NCI-H2171 (cell line): ENCODE results near the gene CACHD1.
A peak's percentile ranks its signal among the peaks of the same experiment; 100 is the strongest.
"Not testable (repeated sequence)": the region's sequence is repeated elsewhere in the genome, so short reads cannot be mapped to it uniquely, and the experiment has no call there.

Source experiments
- DNase-seq: peaks from one replicate; lab custom pipeline; 2025; lab: John Stamatoyannopoulos, UW

The CACHD1 gene

GRCh38 chr1:64497088-64497883 lies 27.4 kb downstream of the CACHD1 start:
- no peak for DNase-seq

- DNase-seq, result no peak
Measured at GRCh38 chr1:64498325-64498724, 28.4 kb downstream of the CACHD1 start.

- no peak for DNase-seq
Measured at GRCh38 chr1:64499011-64499410, 29.1 kb downstream of the CACHD1 start.

- DNase-seq, result no peak
Measured at GRCh38 chr1:64499966-64500365, 30.0 kb downstream of the CACHD1 start.

GRCh38 chr1:64502083-64502482 lies 32.2 kb downstream of the CACHD1 start:
- DNase-seq, result no peak

- no peak for DNase-seq
Measured at GRCh38 chr1:64502931-64503330, 33.0 kb downstream of the CACHD1 start.

GRCh38 chr1:64505232-64505943 lies 35.5 kb downstream of the CACHD1 start:
- peak; percentile 70 for DNase-seq

- peak; percentile 65 for DNase-seq
Measured at GRCh38 chr1:64505944-64506655, 36.2 kb downstream of the CACHD1 start.

- DNase-seq, result no peak
Measured at GRCh38 chr1:64508629-64509028, 38.7 kb downstream of the CACHD1 start.

GRCh38 chr1:64511044-64511443 lies 41.1 kb downstream of the CACHD1 start:
- no peak for DNase-seq

GRCh38 chr1:64512206-64512605 lies 42.3 kb downstream of the CACHD1 start:
- DNase-seq, result not testable (repeated sequence)

GRCh38 chr1:64513545-64513944 lies 43.6 kb downstream of the CACHD1 start:
- no peak for DNase-seq

GRCh38 chr1:64514197-64514765 lies 44.4 kb downstream of the CACHD1 start:
- DNase-seq, result peak; percentile 48

- peak; percentile 84 for DNase-seq
Measured at GRCh38 chr1:64515427-64515826, 45.5 kb downstream of the CACHD1 start.

- no peak for DNase-seq
Measured at GRCh38 chr1:64516301-64516700, 46.4 kb downstream of the CACHD1 start.

GRCh38 chr1:64516803-64517568 lies 47.1 kb downstream of the CACHD1 start:
- no peak for DNase-seq

- no peak for DNase-seq
Measured at GRCh38 chr1:64517640-64518039, 47.7 kb downstream of the CACHD1 start.

GRCh38 chr1:64518692-64519481 lies 49.0 kb downstream of the CACHD1 start:
- no peak for DNase-seq

GRCh38 chr1:64519901-64520300 lies 50.0 kb downstream of the CACHD1 start:
- DNase-seq, result no peak

- DNase-seq, result no peak
Measured at GRCh38 chr1:64522740-64523139, 52.8 kb downstream of the CACHD1 start.
